ENCODE data around the gene HAGHL. TPM values are rescaled to one million over a fixed set of nuclear protein-coding genes. Genes with fewer than 3 reads are reported as not detected.

HAGHL gene
- total and polyA plus RNA-seq, 4 experiments from 2014 or later, result 2.2 to 24.4 (median 10.6) TPM

GRCh38 chr16:721765-722540 is 5.0 kb upstream of the HAGHL start:
- Histone ChIP-seq H3K4me3 (ENCODE audit: low read length in 2 of 2) (peak overlapping the region in 1 of 2 donors; percentile 60), H3K27ac (ENCODE audit: low read depth, low read length) (peak overlapping the region; percentile 47), H3K36me3 (ENCODE audit: insufficient read depth, low read length) (no peaks in the 10 kb centered on the region), H3K4me1 (ENCODE audit: insufficient read depth, low read length) (peaks cover 32% of the 10 kb centered on the region), H3K27me3 (ENCODE audit: insufficient read depth, low read length) (no peaks in the 10 kb centered on the region), H3K9me3 (ENCODE audit: control insufficient read depth in 1 of 2, low read length in 2 of 2) (no peaks in the 10 kb centered on the region)
- CTCF ChIA-PET (ENCODE audit: partially characterized antibody), result interaction anchor here (0.9 to 4.5 kb wide), 6 partner anchors 10 to 63 kb away, joined by 3 to 27 read pairs (median 5); partner anchors contain the start of gene CIAO3
- H3K27me3 Mint-ChIP-seq, result no peaks in the 10 kb centered on the region
- H3K36me3 Mint-ChIP-seq, result no peaks in the 10 kb centered on the region
- intact Hi-C loops (cut with micrococcal nuclease), result no loop called here
- peak overlapping the region in 6 of 8 donors; percentile 7 to 68 (median 51) for H3K4me3 Mint-ChIP-seq
- peaks cover 0 to 2% (median 0%) of the 10 kb centered on the region in 8 donors for H3K9me3 Mint-ChIP-seq
- no peak for DNase-seq
- peaks cover 3 to 29% (median 12%) of the 10 kb centered on the region in 4 donors for H3K4me1 Mint-ChIP-seq
- peak overlapping the region in 3 of 7 donors; percentile 7 to 72 (median 27) for H3K27ac Mint-ChIP-seq
- POLR2A ChIA-PET (ENCODE audit: partially characterized antibody), result interaction anchor here (0.6 to 12.9 kb wide), 13 partner anchors 7 to 238 kb away, joined by 3 to 166 read pairs (median 5); partner anchors contain the start of genes CHTF18, CIAO3, METRN and RHBDL1

GRCh38 chr16:722835-723633 is 3.9 kb upstream of the HAGHL start:
- H3K27ac ChIP-seq (ENCODE audit: low read depth, low read length), result no peak overlapping the region
- Mint-ChIP-seq H3K4me3 (peak overlapping the region in 3 of 8 donors; percentile 25 to 48 (median 34)), H3K9me3 (peaks cover 0 to 2% (median 0%) of the 10 kb centered on the region in 8 donors), H3K4me1 (peaks cover 3 to 29% (median 12%) of the 10 kb centered on the region in 4 donors), H3K27ac (peak overlapping the region in 5 of 7 donors; percentile 6 to 86 (median 52)), H3K36me3 (no peaks in the 10 kb centered on the region), H3K27me3 (no peaks in the 10 kb centered on the region)
- intact Hi-C loops (cut with micrococcal nuclease), result no loop called here
- POLR2A ChIA-PET (ENCODE audit: partially characterized antibody), result interaction anchor here (8.8 to 12.9 kb wide), 2 partner anchors 8 to 30 kb away, joined by 71 to 166 read pairs; partner anchors contain the start of genes METRN and WDR24
- CTCF ChIA-PET (ENCODE audit: partially characterized antibody), result interaction anchor here (1.3 to 4.5 kb wide), 3 partner anchors 9 to 62 kb away, joined by 3 to 27 read pairs (median 14); partner anchors contain the start of gene CIAO3
- no peak for DNase-seq
- peaks cover 37% of the 10 kb centered on the region for H3K4me1 ChIP-seq (ENCODE audit: insufficient read depth, low read length)
- H3K9me3 ChIP-seq (ENCODE audit: control insufficient read depth in 1 of 2, low read length in 2 of 2), result no peaks in the 10 kb centered on the region
- H3K4me3 ChIP-seq (ENCODE audit: low read length in 2 of 2), result no peak overlapping the region
- no peaks in the 10 kb centered on the region for H3K27me3 ChIP-seq (ENCODE audit: insufficient read depth, low read length)
- no peaks in the 10 kb centered on the region for H3K36me3 ChIP-seq (ENCODE audit: insufficient read depth, low read length)

GRCh38 chr16:723695-724094 is 3.2 kb upstream of the HAGHL start:
- H3K9me3 Mint-ChIP-seq, result peaks cover 0 to 2% (median 0%) of the 10 kb centered on the region in 8 donors
- H3K4me1 ChIP-seq (ENCODE audit: insufficient read depth, low read length), result peaks cover 37% of the 10 kb centered on the region
- no peaks in the 10 kb centered on the region for H3K27me3 ChIP-seq (ENCODE audit: insufficient read depth, low read length)
- DNase-seq, result no peak
- no peak overlapping the region for H3K4me3 Mint-ChIP-seq
- ChIA-PET CTCF (ENCODE audit: partially characterized antibody) (interaction anchor here (1.3 to 4.3 kb wide), 2 partner anchors 9 to 62 kb away, joined by 3 to 14 read pairs; no protein-coding TSS in a partner anchor), POLR2A (ENCODE audit: partially characterized antibody) (interaction anchor here (8.8 to 12.9 kb wide), 2 partner anchors 9 to 31 kb away, joined by 71 to 166 read pairs; partner anchors contain the start of genes METRN and WDR24)
- no peaks in the 10 kb centered on the region for H3K27me3 Mint-ChIP-seq
- H3K9me3 ChIP-seq (ENCODE audit: control insufficient read depth in 1 of 2, low read length in 2 of 2), result no peaks in the 10 kb centered on the region
- no peak overlapping the region for H3K27ac ChIP-seq (ENCODE audit: low read depth, low read length)
- intact Hi-C loops (cut with micrococcal nuclease), result no loop called here
- H3K27ac Mint-ChIP-seq, result peak overlapping the region in 2 of 7 donors; percentile 17 to 82
- H3K4me3 ChIP-seq (ENCODE audit: low read length in 2 of 2), result no peak overlapping the region
- H3K36me3 Mint-ChIP-seq, result no peaks in the 10 kb centered on the region
- peaks cover 3 to 29% (median 11%) of the 10 kb centered on the region in 4 donors for H3K4me1 Mint-ChIP-seq
- no peaks in the 10 kb centered on the region for H3K36me3 ChIP-seq (ENCODE audit: insufficient read depth, low read length)

- Mint-ChIP-seq H3K27ac (peak overlapping the region in 1 of 7 donors; percentile 17), H3K9me3 (peaks cover 0 to 2% (median 0%) of the 10 kb centered on the region in 8 donors), H3K4me1 (peaks cover 3 to 24% (median 7%) of the 10 kb centered on the region in 4 donors), H3K36me3 (no peaks in the 10 kb centered on the region), H3K27me3 (no peaks in the 10 kb centered on the region), H3K4me3 (no peak overlapping the region)
- DNase-seq, result no peak
- intact Hi-C loops (cut with micrococcal nuclease), result no loop called here
- Histone ChIP-seq H3K36me3 (ENCODE audit: insufficient read depth, low read length) (no peaks in the 10 kb centered on the region), H3K27me3 (ENCODE audit: insufficient read depth, low read length) (no peaks in the 10 kb centered on the region), H3K27ac (ENCODE audit: low read depth, low read length) (no peak overlapping the region), H3K4me3 (ENCODE audit: low read length in 2 of 2) (no peak overlapping the region), H3K9me3 (ENCODE audit: control insufficient read depth in 1 of 2, low read length in 2 of 2) (no peaks in the 10 kb centered on the region), H3K4me1 (ENCODE audit: insufficient read depth, low read length) (peaks cover 34% of the 10 kb centered on the region)
- CTCF ChIA-PET (ENCODE audit: partially characterized antibody), result interaction anchor here (1.0 to 4.3 kb wide), 3 partner anchors 8 to 60 kb away, joined by 3 to 14 read pairs (median 4); no protein-coding TSS in a partner anchor
- POLR2A ChIA-PET (ENCODE audit: partially characterized antibody), result interaction anchor here (0.7 to 12.9 kb wide), 6 partner anchors 10 to 139 kb away, joined by 3 to 166 read pairs (median 9); partner anchors contain the start of genes CHTF18, METRN, RHBDL1 and RPUSD1
Observed at GRCh38 chr16:724188-725040, 2.5 kb upstream of the HAGHL start.

DNA sequence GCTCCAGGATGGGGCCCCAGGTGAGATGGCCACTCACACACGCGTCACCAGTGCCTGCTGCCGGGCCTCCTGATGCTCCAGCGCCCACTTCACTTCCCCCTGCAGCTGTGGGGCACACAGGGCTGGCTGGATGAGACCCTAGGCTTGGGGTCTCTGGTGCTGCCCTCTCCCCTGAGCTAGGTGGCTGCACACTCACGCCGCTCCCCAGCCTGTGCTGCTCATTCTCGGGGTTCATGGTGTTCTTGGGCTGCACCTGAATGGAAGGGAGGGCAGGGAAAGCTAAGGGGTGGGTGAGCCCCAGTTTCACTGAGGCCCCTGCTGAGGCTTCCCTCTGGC is 1.9 kb upstream of the HAGHL start:
- ChIA-PET CTCF (ENCODE audit: partially characterized antibody) (interaction anchor here (0.9 to 1.0 kb wide), 3 partner anchors 12 to 59 kb away, joined by 3 to 4 read pairs (median 3); no protein-coding TSS in a partner anchor), POLR2A (ENCODE audit: partially characterized antibody) (interaction anchor here (1.2 to 12.9 kb wide), 5 partner anchors 10 to 63 kb away, joined by 3 to 166 read pairs (median 15); partner anchors contain the start of genes CHTF18, METRN, RHBDL1 and RPUSD1)
- peaks cover 28% of the 10 kb centered on the region for H3K4me1 ChIP-seq (ENCODE audit: insufficient read depth, low read length)
- H3K27ac ChIP-seq (ENCODE audit: low read depth, low read length), result no peak overlapping the region
- H3K4me3 Mint-ChIP-seq, result peak overlapping the region in 1 of 8 donors; percentile 19
- H3K9me3 Mint-ChIP-seq, result peaks cover 0 to 2% (median 0%) of the 10 kb centered on the region in 8 donors
- H3K4me1 Mint-ChIP-seq, result peaks cover 3 to 18% (median 5%) of the 10 kb centered on the region in 4 donors
- H3K4me3 ChIP-seq (ENCODE audit: low read length in 2 of 2), result no peak overlapping the region
- H3K36me3 ChIP-seq (ENCODE audit: insufficient read depth, low read length), result no peaks in the 10 kb centered on the region
- no peaks in the 10 kb centered on the region for H3K36me3 Mint-ChIP-seq
- no peaks in the 10 kb centered on the region for H3K27me3 Mint-ChIP-seq
- no peaks in the 10 kb centered on the region for H3K27me3 ChIP-seq (ENCODE audit: insufficient read depth, low read length)
- H3K9me3 ChIP-seq (ENCODE audit: control insufficient read depth in 1 of 2, low read length in 2 of 2), result no peaks in the 10 kb centered on the region
- intact Hi-C loops (cut with micrococcal nuclease), result no loop called here
- no peak for DNase-seq
- peak overlapping the region in 3 of 7 donors; percentile 48 to 82 (median 72) for H3K27ac Mint-ChIP-seq

Measured in CD4-positive, alpha-beta memory T cell (primary cell).